H9 (cell line): ENCODE results near the gene GAMT. TPM values are rescaled to one million over a fixed set of nuclear protein-coding genes. Genes with fewer than 3 reads are reported as not detected.

Experiments used
- DNase-seq: peaks from one replicate; pipeline ENCODE4 v3.0.0-alpha.2; 2017
- H2AFZ ChIP-seq: one replicate; pipeline ENCODE4 v1.6.1; 2013; ENCODE audit warnings: mild to moderate bottlenecking, low read length, control low read depth, moderate library complexity
- H2AK5ac ChIP-seq: 2 replicates; pipeline ENCODE4 v1.6.1; 2013; ENCODE audit warnings: low read length, control low read depth, mixed read lengths; ENCODE audit not compliant: insufficient read length
- H2BK120ac ChIP-seq: one replicate; pipeline ENCODE4 v1.6.1; 2013; ENCODE audit warnings: low read depth, mild to moderate bottlenecking, low read length, control low read depth, inconsistent platforms; ENCODE audit not compliant: poor library complexity, severe bottlenecking
- H2BK12ac ChIP-seq: 2 replicates; pipeline ENCODE4 v1.6.1; 2013; ENCODE audit warnings: low read length, control low read depth, mixed read lengths, low read depth; ENCODE audit not compliant: insufficient read length
- H2BK15ac ChIP-seq: 2 replicates; pipeline ENCODE4 v1.6.1; 2013; ENCODE audit warnings: low read depth, low read length, control low read depth
- H2BK20ac ChIP-seq: one replicate; pipeline ENCODE4 v1.6.1; 2013; ENCODE audit warnings: low read depth, mild to moderate bottlenecking, low read length, control low read depth, inconsistent platforms; ENCODE audit not compliant: poor library complexity, severe bottlenecking
- H2BK5ac ChIP-seq: 2 replicates; pipeline ENCODE4 v1.6.1; 2013; ENCODE audit warnings: low read length, control low read depth, mixed read lengths; ENCODE audit not compliant: insufficient read length
- H3K14ac ChIP-seq: 2 replicates; pipeline ENCODE4 v1.6.1; 2013; ENCODE audit warnings: low read length, control low read depth; ENCODE audit not compliant: insufficient read depth
- H3K18ac ChIP-seq: 2 replicates; pipeline ENCODE4 v1.6.1; 2013; ENCODE audit warnings: low read depth, mild to moderate bottlenecking, mixed read lengths, low read length, control low read depth; ENCODE audit not compliant: insufficient read length
- H3K23ac ChIP-seq: 2 replicates; pipeline ENCODE4 v1.6.1; 2013; ENCODE audit warnings: low read length, control low read depth, mixed read lengths, low read depth; ENCODE audit not compliant: insufficient read length
- H3K23me2 ChIP-seq: 2 replicates; pipeline ENCODE4 v1.6.1; 2013; ENCODE audit warnings: low read depth, mild to moderate bottlenecking, mixed read lengths, low read length, control low read depth; ENCODE audit not compliant: insufficient read length, poor library complexity, severe bottlenecking
- H3K27ac ChIP-seq: 2 replicates; pipeline ENCODE4 v1.5.1; 2013; ENCODE audit warnings: low read length, control low read depth, mixed read lengths, low read depth; ENCODE audit not compliant: insufficient read length
- H3K27me3 ChIP-seq: 2 replicates; pipeline ENCODE4 v1.6.1; 2013; ENCODE audit warnings: low read length, control low read depth, inconsistent platforms; ENCODE audit not compliant: insufficient read depth
- H3K4ac ChIP-seq: 2 replicates; pipeline ENCODE4 v1.6.1; 2013; ENCODE audit warnings: low read depth, mild to moderate bottlenecking, control low read depth, inconsistent platforms, low read length, moderate library complexity
- H3K4me1 ChIP-seq: 2 replicates; pipeline ENCODE4 v1.6.1; 2013; ENCODE audit warnings: low read length, control low read depth, inconsistent platforms; ENCODE audit not compliant: insufficient read depth
- H3K4me2 ChIP-seq: 2 replicates; pipeline ENCODE4 v1.6.1; 2013; ENCODE audit warnings: low read length, control low read depth, mixed read lengths; ENCODE audit not compliant: insufficient read length, insufficient read depth
- H3K56ac ChIP-seq: 2 replicates; pipeline ENCODE4 v1.6.1; 2013; ENCODE audit warnings: low read depth, mild to moderate bottlenecking, mixed read lengths, low read length, control low read depth; ENCODE audit not compliant: insufficient read length
- H3K79me1 ChIP-seq: 2 replicates; pipeline ENCODE4 v1.6.1; 2013; ENCODE audit warnings: low read depth, mild to moderate bottlenecking, moderate library complexity, low read length, control low read depth, inconsistent platforms; ENCODE audit not compliant: insufficient read depth, poor library complexity, severe bottlenecking
- H3K79me2 ChIP-seq: 2 replicates; pipeline ENCODE4 v1.6.1; 2013; ENCODE audit warnings: low read length, control low read depth, inconsistent platforms; ENCODE audit not compliant: insufficient read depth
- H3K9ac ChIP-seq: 2 replicates; pipeline ENCODE4 v1.6.1; 2013; ENCODE audit warnings: low read length, control low read depth, mixed read lengths; ENCODE audit not compliant: insufficient read length; ENCODE audit errors: extremely low read depth
- H3K9me3 ChIP-seq: one replicate; pipeline ENCODE4 v1.6.1; 2013; ENCODE audit warnings: low read depth, low read length, inconsistent platforms; ENCODE audit not compliant: control insufficient read depth
- H3T11ph ChIP-seq: one replicate; pipeline ENCODE4 v1.6.1; 2013; ENCODE audit warnings: mild to moderate bottlenecking, low read length, control low read depth, inconsistent platforms
- H4K20me1 ChIP-seq: one replicate; pipeline ENCODE4 v1.6.1; 2013; ENCODE audit not compliant: control insufficient read depth, insufficient read length, insufficient read depth
- H4K5ac ChIP-seq: 2 replicates; pipeline ENCODE4 v1.6.1; 2013; ENCODE audit warnings: low read depth, mild to moderate bottlenecking, mixed read lengths, low read length, control low read depth; ENCODE audit not compliant: insufficient read length
- H4K8ac ChIP-seq: replicated peaks from 2 replicates; pipeline ENCODE4 v1.6.1; 2013; ENCODE audit warnings: low read length, control low read depth, mixed read lengths, low read depth; ENCODE audit not compliant: insufficient read length
- H4K91ac ChIP-seq: 2 replicates; pipeline ENCODE4 v1.6.1; 2013; ENCODE audit warnings: low read depth, mild to moderate bottlenecking, moderate library complexity, mixed read lengths, low read length, control low read depth; ENCODE audit not compliant: insufficient read length
- H3K27ac Mint-ChIP-seq, 3 experiments: 2 replicates in 2 of 3; 3 replicates in 1 of 3; pipeline ENCODE4 v1.8.0; 2020 to 2021; ENCODE audit warnings: mixed read lengths in 3 of 3, mild to moderate bottlenecking in 1 of 3, moderate library complexity in 1 of 3
- H3K27me3 Mint-ChIP-seq: 2 replicates; pipeline ENCODE4 v1.8.0; 2021; ENCODE audit warnings: low read depth, mild to moderate bottlenecking, moderate library complexity, mixed read lengths
- H3K36me3 Mint-ChIP-seq, 3 experiments: 2 replicates in 2 of 3; 3 replicates in 1 of 3; pipeline ENCODE4 v1.8.0; 2020 to 2021; ENCODE audit warnings: low read depth in 3 of 3, mixed read lengths in 3 of 3; ENCODE audit not compliant: insufficient read depth in 1 of 3
- H3K4me1 Mint-ChIP-seq, 2 experiments: 2 replicates each; pipeline ENCODE4 v1.8.0; 2020; ENCODE audit warnings: mixed read lengths in 2 of 2
- H3K4me3 Mint-ChIP-seq, 2 experiments: 2 replicates in 1 of 2; 3 replicates in 1 of 2; pipeline ENCODE4 v1.8.0; 2020 to 2021; ENCODE audit warnings: mild to moderate bottlenecking in 2 of 2, mixed read lengths in 2 of 2, moderate library complexity in 1 of 2
- H3K9me3 Mint-ChIP-seq, 2 experiments: 2 replicates in 1 of 2; 3 replicates in 1 of 2; pipeline ENCODE4 v1.8.0; 2020; ENCODE audit warnings: mild to moderate bottlenecking in 2 of 2, mixed read lengths in 2 of 2, moderate library complexity in 1 of 2
- CTCF ChIP-seq: fragments of 200-600 bp; sonication (generic); conservative IDR thresholded peaks from 3 replicates; pipeline ENCODE4 v1.8.0; 2021; ENCODE audit warnings: antibody characterized with exemption, mild to moderate bottlenecking
- WGBS: extraction: QIAGEN DNeasy Blood & Tissue Kit; methylation state at CpG from one replicate; pipeline ENCODE4 v1.1.7; 2013; ENCODE audit warnings: missing lambda C conversion rate, low lambda C conversion rate, mixed read lengths; ENCODE audit not compliant: insufficient read length; ENCODE audit errors: extremely low coverage; 5-methylcytosine and 5-hydroxymethylcytosine counted together
- total RNA-seq: library from RNA; stranded (reverse); gene quantifications from 2 replicates; pipeline ENCODE4 v1.2.1, GENCODE V29; 2021

Gene GAMT
- total RNA-seq, 1 experiment from 2014 or later: 26.6 TPM

DNA sequence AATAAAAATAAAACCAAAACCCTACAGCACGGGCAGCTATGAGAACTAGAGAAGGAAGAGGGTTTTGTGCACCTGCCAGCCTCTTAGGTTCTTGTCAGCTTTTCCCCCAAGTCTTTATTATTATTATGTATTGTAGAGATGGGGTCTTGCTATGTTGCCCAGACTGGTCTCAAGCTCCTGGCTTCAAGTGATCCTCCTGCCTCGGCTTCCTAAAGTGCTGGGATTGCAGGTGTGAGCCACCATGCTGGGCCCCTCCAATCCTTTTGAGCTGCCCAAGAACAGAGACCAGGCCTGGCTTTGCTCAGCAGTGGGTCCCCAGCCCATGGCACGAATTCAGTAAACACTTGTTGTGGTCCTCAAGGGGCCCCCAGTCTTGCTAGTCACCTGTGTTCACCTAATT lies 19.1 kb downstream of the GAMT start:
- Histone ChIP-seq H4K20me1 (no peaks in the 10 kb centered on the region), H3K23ac (no peak overlapping the region), H2BK12ac (no peak overlapping the region)

More for the DNA sequence above, 19.1 kb downstream of the GAMT start:
- Histone ChIP-seq H3K4ac (no peak overlapping the region), H2BK5ac (no peak overlapping the region), H2AK5ac (no peak overlapping the region), H3K79me1 (peaks cover 6% of the 10 kb centered on the region), H3K56ac (no peak overlapping the region), H3K27me3 (no peaks in the 10 kb centered on the region), H3T11ph (no peak overlapping the region), H3K27ac (no peak overlapping the region), H3K23me2 (peaks cover 6% of the 10 kb centered on the region), H3K4me2 (no peak overlapping the region), H2BK20ac (no peak overlapping the region), H2AFZ (no peak overlapping the region), H3K9ac (no peak overlapping the region), H2BK15ac (no peak overlapping the region), H3K14ac (no peak overlapping the region), H2BK120ac (no peak overlapping the region), H3K9me3 (no peaks in the 10 kb centered on the region), H3K18ac (no peak overlapping the region), H4K91ac (no peak overlapping the region), H3K79me2 (peaks cover 3% of the 10 kb centered on the region; the same call in 1 of the 2 replicates), H3K4me1 (no peaks in the 10 kb centered on the region), H4K8ac (no peak overlapping the region), H4K5ac (no peak overlapping the region)
- peaks cover 13 to 20% of the 10 kb centered on the region in 2 experiments for H3K4me1 Mint-ChIP-seq
- H3K27ac Mint-ChIP-seq: no peak overlapping the region
- H3K9me3 Mint-ChIP-seq: peaks cover 3 to 5% of the 10 kb centered on the region in 2 experiments; a peak in 2 of 5 replicates
- WGBS: no CpG with 5 or more reads among the region's 3 CpGs
- H3K4me3 Mint-ChIP-seq: peak overlapping the region in 1 of 2 experiments; percentile 32; a peak in 1 of 5 replicates
- no peak for DNase-seq
- TF ChIP-seq CTCF: no peak
- H3K36me3 Mint-ChIP-seq: peaks cover 2 to 9% (median 3%) of the 10 kb centered on the region in 3 experiments; a peak in 5 of 7 replicates
- peaks cover 3% of the 10 kb centered on the region for H3K27me3 Mint-ChIP-seq
